HCT116 (cell line): ENCODE results near the gene RRBP1.

Source experiments
- ATF3 ChIP-seq: IDR thresholded peaks from 2 replicates; pipeline ENCODE4 v1.6.1; 2012
- POLR2AphosphoS5 ChIP-seq: IDR thresholded peaks from 2 replicates; pipeline ENCODE4 v1.6.1; 2011; ENCODE audit warnings: mild to moderate bottlenecking, low read depth, low read length, moderate library complexity

- TF ChIP-seq ATF3 (no peak), POLR2AphosphoS5 (no peak)
These were observed 19.0 kb downstream of the RRBP1 start for GRCh38 chr20:17663040-17663399.
